GM11168 (cell line): ENCODE data around the gene ATP13A1.
"Not testable (repeated sequence)": the region's sequence is repeated elsewhere in the genome, so short reads cannot be mapped to it uniquely, and the experiment has no call there.

Experiments used
- in situ Hi-C: fragments of 300-500 bp; cut with MboI; formaldehyde crosslinking; loops from one replicate; pipeline ENCODE4 v1.12.0; 2022; ENCODE audit warnings: low sequenced_read_pairs; ENCODE audit not compliant: unreplicated experiment

The ATP13A1 gene

GRCh38 chr19:19663256-19664120 lies at the start of gene ATP13A1:
ATP13A1 (minus strand) TSS chr19:19663676; CDS start chr19:19663666, 10 bp downstream.
- in situ Hi-C loops: no loop called here

GRCh38 chr19:19711934-19712828 lies 48.7 kb upstream of the ATP13A1 start:
- in situ Hi-C loops: loop anchor here (25.0 kb wide), 1 partner anchor 1225 kb away; no protein-coding TSS in a partner anchor

GRCh38 chr19:19711306-19711933 lies 47.9 kb upstream of the ATP13A1 start:
- in situ Hi-C loops: loop anchor here (25.0 kb wide), 1 partner anchor 1226 kb away; no protein-coding TSS in a partner anchor

- in situ Hi-C loops: loop anchor here (25.0 kb wide), 1 partner anchor 1227 kb away; no protein-coding TSS in a partner anchor
These were observed 47.0 kb upstream of the ATP13A1 start for GRCh38 chr19:19710506-19710905.

- in situ Hi-C loops: loop anchor here (25.0 kb wide), 1 partner anchor 1232 kb away; no protein-coding TSS in a partner anchor
These were observed 41.4 kb upstream of the ATP13A1 start for GRCh38 chr19:19704836-19705235.

GRCh38 chr19:19700493-19700892 lies 37.0 kb upstream of the ATP13A1 start:
- in situ Hi-C loops: loop anchor here (25.0 kb wide), 1 partner anchor 1237 kb away; no protein-coding TSS in a partner anchor

GRCh38 chr19:19697589-19697988 lies 34.1 kb upstream of the ATP13A1 start:
- in situ Hi-C loops: no loop called here

GRCh38 chr19:19696386-19696785 lies 32.9 kb upstream of the ATP13A1 start:
- in situ Hi-C loops: no loop called here

- in situ Hi-C loops: no loop called here
These were observed 28.2 kb upstream of the ATP13A1 start for GRCh38 chr19:19691683-19692082.

GRCh38 chr19:19689023-19689422 lies 25.5 kb upstream of the ATP13A1 start:
- in situ Hi-C loops: not testable (repeated sequence)

- in situ Hi-C loops: no loop called here
These were observed 23.6 kb upstream of the ATP13A1 start for GRCh38 chr19:19687090-19687489.

- in situ Hi-C loops: no loop called here
These were observed 23.1 kb upstream of the ATP13A1 start for GRCh38 chr19:19686580-19686979.

GRCh38 chr19:19686119-19686518 lies 22.6 kb upstream of the ATP13A1 start:
- in situ Hi-C loops: not testable (repeated sequence)

- in situ Hi-C loops: no loop called here
These were observed 15.9 kb upstream of the ATP13A1 start for GRCh38 chr19:19679176-19680073.

- in situ Hi-C loops: no loop called here
These were observed 14.1 kb upstream of the ATP13A1 start for GRCh38 chr19:19677579-19677978.

- in situ Hi-C loops: no loop called here
These were observed 10.8 kb upstream of the ATP13A1 start for GRCh38 chr19:19674315-19674714.

GRCh38 chr19:19672816-19673215 lies 9.3 kb upstream of the ATP13A1 start:
- in situ Hi-C loops: no loop called here

- in situ Hi-C loops: no loop called here
These were observed 6.6 kb upstream of the ATP13A1 start for GRCh38 chr19:19670070-19670551.
